SHP77 (cell line): ENCODE data around the gene TCP11L1.

Experiments used
- DNase-seq, 2 experiments: peaks; one replicate each; lab custom pipeline; 2025; lab: John Stamatoyannopoulos, UW

TCP11L1 gene

GRCh38 chr11:33039274-33040032 lies at the start of gene TCP11L1:
Gene TCP11L1 (plus strand): TSS chr11:33039572. CDS start chr11:33043774, 4,202 bp downstream.
- DNase-seq: peak; percentile 86 to 88

- no peak for DNase-seq
Observed at GRCh38 chr11:32990481-32990880, 48.9 kb upstream of the TCP11L1 start.

GRCh38 chr11:32991427-32991826 lies 47.9 kb upstream of the TCP11L1 start:
- DNase-seq: no peak

- no peak for DNase-seq
Observed at GRCh38 chr11:32991898-32992297, 47.5 kb upstream of the TCP11L1 start.

GRCh38 chr11:33000181-33000580 lies 39.2 kb upstream of the TCP11L1 start:
- no peak for DNase-seq

GRCh38 chr11:33001281-33001680 lies 38.1 kb upstream of the TCP11L1 start:
- no peak for DNase-seq

- DNase-seq: no peak
Observed at GRCh38 chr11:33001751-33002542, 37.4 kb upstream of the TCP11L1 start.

- no peak for DNase-seq
Observed at GRCh38 chr11:33005175-33005574, 34.2 kb upstream of the TCP11L1 start.

- no peak for DNase-seq
Observed at GRCh38 chr11:33006010-33006409, 33.4 kb upstream of the TCP11L1 start.

- no peak for DNase-seq
Observed at GRCh38 chr11:33013755-33014154, 25.6 kb upstream of the TCP11L1 start.

GRCh38 chr11:33015621-33016551 lies 23.5 kb upstream of the TCP11L1 start, which contains the start of gene DEPDC7:
Gene DEPDC7 (plus strand): TSS chr11:33015878. CDS start chr11:33015956, 78 bp downstream.
- DNase-seq: no peak

- DNase-seq: no peak
Observed at GRCh38 chr11:33016654-33017053, 22.7 kb upstream of the TCP11L1 start.

GRCh38 chr11:33017478-33017877 lies 21.9 kb upstream of the TCP11L1 start:
- no peak for DNase-seq

- no peak for DNase-seq
Observed at GRCh38 chr11:33017965-33018364, 21.4 kb upstream of the TCP11L1 start.

GRCh38 chr11:33018840-33019239 lies 20.5 kb upstream of the TCP11L1 start:
- DNase-seq: no peak

- no peak for DNase-seq
Observed at GRCh38 chr11:33021501-33021900, 17.9 kb upstream of the TCP11L1 start.

GRCh38 chr11:33021937-33022336 lies 17.4 kb upstream of the TCP11L1 start:
- DNase-seq: no peak

- no peak for DNase-seq
Observed at GRCh38 chr11:33025339-33025722, 14.0 kb upstream of the TCP11L1 start.

GRCh38 chr11:33027233-33027632 lies 12.1 kb upstream of the TCP11L1 start:
- no peak for DNase-seq

- no peak for DNase-seq
Observed at GRCh38 chr11:33027846-33028536, 11.4 kb upstream of the TCP11L1 start.

- no peak for DNase-seq
Observed at GRCh38 chr11:33028537-33028914, 10.8 kb upstream of the TCP11L1 start.
